Retina (tissue), 1 donor: ENCODE measurements around the gene CADPS.

ENCODE experiments used
- DNase-seq: peaks from one replicate; pipeline ENCODE4 v3.0.0-alpha.2; 2016

Gene CADPS

GRCh38 chr3:62874711-62875557 lies at the start of gene CADPS:
Gene CADPS, minus strand, starts transcription at chr3:62875416. Its CDS starts 387 bp downstream, at chr3:62875029.
- DNase-seq = peak; percentile 89

- DNase-seq = no peak
Measured at GRCh38 chr3:62923066-62923465, 47.9 kb upstream of the CADPS start.

- DNase-seq = no peak
Measured at GRCh38 chr3:62922326-62922725, 47.1 kb upstream of the CADPS start.

- DNase-seq = no peak
Measured at GRCh38 chr3:62920466-62920784, 45.2 kb upstream of the CADPS start.

GRCh38 chr3:62919784-62920465 lies 44.7 kb upstream of the CADPS start:
- no peak for DNase-seq

GRCh38 chr3:62918777-62919176 lies 43.6 kb upstream of the CADPS start:
- DNase-seq = no peak

- no peak for DNase-seq
Measured at GRCh38 chr3:62918131-62918530, 42.9 kb upstream of the CADPS start.

- DNase-seq = no peak
Measured at GRCh38 chr3:62911526-62911925, 36.3 kb upstream of the CADPS start.

GRCh38 chr3:62905331-62905730 lies 30.1 kb upstream of the CADPS start:
- DNase-seq = no peak

- no peak for DNase-seq
Measured at GRCh38 chr3:62898530-62899496, 23.6 kb upstream of the CADPS start.

- no peak for DNase-seq
Measured at GRCh38 chr3:62895901-62896300, 20.7 kb upstream of the CADPS start.

GRCh38 chr3:62892951-62893350 lies 17.7 kb upstream of the CADPS start:
- no peak for DNase-seq

- no peak for DNase-seq
Measured at GRCh38 chr3:62892045-62892444, 16.8 kb upstream of the CADPS start.

- DNase-seq = no peak
Measured at GRCh38 chr3:62888778-62889177, 13.6 kb upstream of the CADPS start.

- peak; percentile 13 for DNase-seq
Measured at GRCh38 chr3:62888180-62888579, 13.0 kb upstream of the CADPS start.

- DNase-seq = no peak
Measured at GRCh38 chr3:62885136-62885535, 9.9 kb upstream of the CADPS start.

GRCh38 chr3:62884096-62884870 lies 9.1 kb upstream of the CADPS start:
- DNase-seq = no peak

- DNase-seq = no peak
Measured at GRCh38 chr3:62882676-62883200, 7.5 kb upstream of the CADPS start.

- DNase-seq = peak; percentile 67
Measured at GRCh38 chr3:62876064-62876463, 848 bp upstream of the CADPS start.

GRCh38 chr3:62875558-62876002 lies 364 bp upstream of the CADPS start:
- no peak for DNase-seq

GRCh38 chr3:62873761-62874710 lies 1.2 kb downstream of the CADPS start:
- DNase-seq = peak; percentile 91
